ENCODE data around the gene FCN3. TPM values are rescaled to one million over a fixed set of nuclear protein-coding genes. Genes with fewer than 3 reads are reported as not detected.
A peak's percentile ranks its signal among the peaks of the same experiment; 100 is the strongest.

Gene FCN3
- total and polyA plus RNA-seq, 9 of the 15 experiments (the other 6 are each of a cell fraction or from before 2014, with no cell fraction given) = 0.49 TPM; not detected in 8

DNA sequence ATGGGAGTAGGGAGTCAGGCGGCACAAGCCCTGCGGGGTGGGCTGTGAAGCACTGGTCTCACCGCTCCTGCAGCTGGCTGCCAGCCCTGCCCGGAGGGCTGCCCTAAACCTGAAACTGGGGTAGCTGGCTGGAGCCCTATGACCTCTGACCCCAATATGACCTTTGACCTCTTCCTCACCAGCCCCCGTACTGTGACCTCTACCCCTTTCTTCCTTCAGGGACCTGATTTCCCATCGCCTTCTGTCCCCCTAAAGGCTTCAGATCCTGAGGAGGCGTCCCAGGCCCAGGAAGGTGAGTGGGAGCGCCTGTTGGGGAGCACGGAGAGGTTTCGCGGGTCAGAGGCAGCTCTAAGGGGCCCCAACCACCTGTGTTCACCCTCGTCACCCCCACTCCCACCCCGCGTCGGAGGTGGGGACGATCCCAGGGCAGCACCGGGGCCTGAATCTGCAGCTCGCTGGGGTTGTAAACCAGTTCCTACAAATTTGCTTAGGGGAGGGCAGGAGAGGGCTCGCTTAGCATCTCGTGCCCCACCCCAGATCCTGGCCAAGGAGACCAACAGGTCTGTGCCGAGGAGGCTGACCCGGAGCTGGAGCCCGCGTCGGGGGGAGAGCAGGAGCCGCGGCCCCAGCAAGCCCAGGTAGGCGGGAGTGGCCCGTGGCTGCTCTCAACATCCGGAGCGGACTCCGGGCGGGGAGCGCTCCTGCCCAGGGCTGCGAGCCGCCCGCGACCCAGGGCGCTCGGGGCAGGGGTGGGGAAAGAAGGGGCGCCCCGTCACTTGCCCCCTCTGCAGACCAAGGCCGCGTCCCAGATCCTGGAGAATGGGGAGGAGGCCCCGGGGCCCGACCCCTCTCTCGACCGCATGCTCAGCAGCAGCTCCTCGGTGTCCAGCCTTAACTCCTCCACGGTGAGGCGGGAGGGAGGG is 25.5 kb downstream of the FCN3 start (continued):
- TF ChIP-seq, protein P1, sequence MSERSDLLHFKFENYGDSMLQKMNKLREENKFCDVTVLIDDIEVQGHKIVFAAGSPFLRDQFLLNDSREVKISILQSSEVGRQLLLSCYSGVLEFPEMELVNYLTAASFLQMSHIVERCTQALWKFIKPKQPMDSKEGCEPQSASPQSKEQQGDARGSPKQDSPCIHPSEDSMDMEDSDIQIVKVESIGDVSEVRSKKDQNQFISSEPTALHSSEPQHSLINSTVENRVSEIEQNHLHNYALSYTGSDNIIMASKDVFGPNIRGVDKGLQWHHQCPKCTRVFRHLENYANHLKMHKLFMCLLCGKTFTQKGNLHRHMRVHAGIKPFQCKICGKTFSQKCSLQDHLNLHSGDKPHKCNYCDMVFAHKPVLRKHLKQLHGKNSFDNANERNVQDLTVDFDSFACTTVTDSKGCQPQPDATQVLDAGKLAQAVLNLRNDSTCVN (CRISPR knock-in tag; IDR thresholded peaks at IDR 0.05) = no peak
- TF ChIP-seq SRSF9 (IDR thresholded peaks at IDR 0.05; ENCODE audit: borderline replicate concordance, low read depth, low read length) (no peak), THRA (IDR thresholded peaks at IDR 0.05) (no peak), ZNF75A (CRISPR knock-in tag; IDR thresholded peaks at IDR 0.05) (no peak), TOE1 (IDR thresholded peaks at IDR 0.05; ENCODE audit: borderline replicate concordance) (no peak), TOE1 (CRISPR knock-in tag; IDR thresholded peaks at IDR 0.05; ENCODE audit: borderline replicate concordance, low read depth) (no peak), NR3C1 (CRISPR knock-in tag; IDR thresholded peaks at IDR 0.05) (peak; percentile 39; the same call in 1 of the 2 replicates), YBX1 (IDR thresholded peaks at IDR 0.05) (no peak), RBM22 (IDR thresholded peaks at IDR 0.05; ENCODE audit: low read depth, low read length, poor library complexity, severe bottlenecking) (no peak), HDAC2 (IDR thresholded peaks at IDR 0.05) (no peak), ZFP36 (IDR thresholded peaks at IDR 0.05; ENCODE audit: low read depth, low read length, partially characterized antibody) (no peak), MBD2 (IDR thresholded peaks at IDR 0.05; ENCODE audit: borderline replicate concordance, low read depth) (no peak), ASH1L (IDR thresholded peaks at IDR 0.05; ENCODE audit: borderline replicate concordance, low read depth, partially characterized antibody) (no peak), EGR1 (conservative IDR thresholded peaks at IDR 0.05) (peak; percentile 24; the same call in 1 of the 2 replicates), DDX20 (tag; IDR thresholded peaks at IDR 0.05; ENCODE audit: low read depth) (no peak), MAFF (IDR thresholded peaks at IDR 0.05; ENCODE audit: low read length) (no peak), RAD51 (IDR thresholded peaks at IDR 0.05; ENCODE audit: borderline replicate concordance, low read depth) (no peak), FOSL1 (tag; conservative IDR thresholded peaks at IDR 0.05) (no peak), SFPQ (IDR thresholded peaks at IDR 0.05; ENCODE audit: low read depth, low read length) (no peak)
